Activated CD4-positive, alpha-beta T cell treated with anti-CD3 and anti-CD28 coated beads, Interleukin-2, amount 50 U/mL, for 16 hours (primary cell): ENCODE results near the gene PRKAA2.
"Not testable (repeated sequence)": the region's sequence is repeated elsewhere in the genome, so short reads cannot be mapped to it uniquely, and the experiment has no call there.

Experiments
- DNase-seq: peaks from one replicate; pipeline ENCODE4 v3.0.0-alpha.2; 2020

PRKAA2 gene

GRCh38 chr1:56644919-56645676, at the start of gene PRKAA2:
Gene PRKAA2 (plus strand): TSS chr1:56645314. CDS start chr1:56645388, 74 bp downstream.
- no peak for DNase-seq

DNA sequence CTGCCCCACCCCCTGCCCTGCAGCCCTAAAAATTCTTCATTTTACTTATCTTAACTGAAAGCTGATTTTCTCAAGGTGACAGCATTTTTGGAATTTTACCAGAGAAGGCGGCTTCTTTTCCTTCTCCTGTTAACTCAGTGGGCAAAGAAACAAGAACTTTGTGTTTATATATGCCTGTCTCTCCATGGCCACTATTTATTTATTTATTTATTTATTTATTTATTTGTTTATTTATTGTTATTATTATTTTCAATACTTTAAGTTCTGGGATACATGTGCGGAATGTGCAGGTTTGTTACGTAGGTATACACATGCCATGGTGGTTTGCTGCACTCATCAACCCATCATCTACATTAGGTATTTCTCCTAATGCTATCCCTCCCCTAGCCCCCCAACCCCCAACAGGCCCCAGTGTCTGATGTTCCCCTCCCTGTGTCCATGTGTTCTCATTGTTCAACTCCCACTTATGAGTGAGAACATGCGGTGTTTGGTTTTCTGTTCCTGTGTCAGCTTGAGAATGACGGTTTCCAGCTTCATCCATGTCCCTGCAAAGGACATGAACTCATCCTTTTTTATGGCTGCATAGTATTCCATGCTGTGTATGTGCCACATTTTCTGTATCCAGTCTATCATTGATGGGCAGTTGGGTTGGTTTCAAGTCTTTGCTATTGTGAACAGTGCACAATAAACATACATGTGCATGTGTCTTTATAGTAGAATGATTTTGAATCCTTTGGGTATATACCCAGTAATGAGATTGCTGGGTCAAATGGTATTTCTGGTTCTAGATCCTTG, 49.5 kb upstream of the PRKAA2 start:
- DNase-seq = not testable (repeated sequence)

DNA sequence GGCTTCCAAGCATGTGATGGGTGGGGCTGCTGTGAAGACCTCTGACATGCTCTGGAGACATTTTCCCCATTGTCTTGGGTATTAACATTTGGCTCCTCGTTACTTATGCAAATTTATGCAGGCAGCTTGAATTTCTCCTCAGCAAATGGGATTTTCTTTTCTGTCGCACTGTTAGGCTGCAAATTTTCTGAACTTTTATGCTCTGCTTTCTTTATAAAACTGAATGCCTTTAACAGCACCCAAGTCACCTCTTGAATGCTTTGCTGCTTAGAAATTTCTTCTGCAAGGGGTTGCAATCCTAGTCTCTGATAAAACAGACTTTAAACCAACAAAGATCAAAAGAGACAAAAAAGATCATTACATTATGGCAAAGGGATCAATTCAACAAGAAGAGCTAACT, 35.0 kb upstream of the PRKAA2 start:
- DNase-seq = not testable (repeated sequence)

- DNase-seq = not testable (repeated sequence)
Measured at GRCh38 chr1:56610770-56611169, 34.3 kb upstream of the PRKAA2 start.

GRCh38 chr1:56617141-56617540, 28.0 kb upstream of the PRKAA2 start:
- DNase-seq = no peak

DNA sequence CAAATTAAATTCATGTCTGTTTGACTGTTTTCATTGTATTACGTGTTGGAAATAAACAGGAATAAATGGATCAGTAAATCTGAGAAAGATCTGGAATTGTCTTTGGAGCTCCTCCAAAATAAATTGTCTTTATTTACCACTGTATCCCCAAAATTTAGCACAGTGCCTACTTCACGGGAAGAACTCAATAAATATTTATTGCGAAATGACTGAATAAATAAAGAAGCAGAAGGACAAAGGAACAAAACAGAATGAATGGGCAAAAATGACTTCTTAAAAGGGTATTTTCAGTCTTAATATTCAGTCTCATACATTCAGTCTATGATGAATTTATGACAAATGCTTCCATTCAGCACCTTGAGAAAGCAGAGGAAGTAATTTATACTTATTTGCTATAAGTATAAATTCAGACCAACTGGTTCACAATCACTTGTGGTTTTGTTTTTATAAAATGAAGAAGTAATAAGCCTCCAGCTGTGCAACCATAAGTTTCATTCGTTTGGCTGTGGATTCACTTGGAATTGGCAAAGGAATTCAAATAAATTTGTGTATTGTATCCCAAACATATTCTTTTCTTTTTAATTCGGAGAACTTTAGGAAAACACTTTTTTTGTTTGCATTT, 19.2 kb upstream of the PRKAA2 start:
- no peak for DNase-seq

- DNase-seq = no peak
Measured at GRCh38 chr1:56626546-56626945, 18.6 kb upstream of the PRKAA2 start.

DNA sequence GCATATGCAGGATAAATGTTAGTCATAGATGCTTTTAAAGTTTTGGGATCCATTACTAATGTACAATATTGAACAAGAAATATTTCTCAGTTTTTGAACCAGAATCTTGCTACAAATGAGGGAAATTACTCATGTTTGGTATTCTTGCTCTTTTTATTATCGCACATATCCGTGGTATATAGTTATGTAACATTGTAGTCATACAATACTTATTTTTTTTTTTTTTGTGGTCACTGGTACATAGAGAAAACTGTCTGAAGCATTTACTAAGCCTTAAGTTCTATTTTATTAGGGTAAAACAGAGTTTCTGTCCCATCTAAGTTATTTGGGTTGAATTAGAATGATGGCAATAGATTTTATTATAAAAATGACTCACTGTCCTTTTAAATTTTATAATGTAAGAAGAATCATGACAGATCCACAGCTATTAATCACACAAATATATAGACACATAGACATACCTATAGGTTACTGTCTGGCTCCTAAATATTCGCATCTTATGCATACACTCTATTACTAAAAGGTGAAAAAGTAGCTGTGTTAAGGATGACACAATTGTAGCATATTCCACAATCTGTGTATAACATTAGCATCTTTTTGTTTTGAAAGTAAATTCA, 18.0 kb upstream of the PRKAA2 start:
- DNase-seq = no peak

- no peak for DNase-seq
Measured at GRCh38 chr1:56627636-56628039, 17.5 kb upstream of the PRKAA2 start.

- no peak for DNase-seq
Measured at GRCh38 chr1:56630786-56631185, 14.3 kb upstream of the PRKAA2 start.

- DNase-seq = no peak
Measured at GRCh38 chr1:56631901-56632300, 13.2 kb upstream of the PRKAA2 start.

DNA sequence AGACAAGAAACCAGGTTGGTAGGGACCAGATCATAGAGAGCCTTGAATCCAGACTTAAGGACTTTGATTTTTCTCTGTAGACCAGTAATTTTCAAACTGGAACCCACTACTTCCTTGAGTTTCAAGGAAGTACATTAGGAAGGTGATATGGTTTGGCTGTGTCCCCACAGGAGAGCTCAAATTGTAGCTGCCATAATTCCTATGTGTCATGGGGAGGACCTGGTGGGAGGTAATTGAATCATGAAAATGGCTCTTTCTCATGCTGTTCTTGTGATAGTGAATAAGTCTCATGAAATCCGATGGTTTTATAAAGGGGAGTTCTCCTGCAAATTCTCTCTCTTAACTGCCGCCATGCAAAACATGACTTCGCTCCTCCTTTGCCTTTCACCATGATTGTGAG, 10.1 kb upstream of the PRKAA2 start:
- DNase-seq = no peak

GRCh38 chr1:56638248-56638647, 6.9 kb upstream of the PRKAA2 start:
- DNase-seq = no peak

GRCh38 chr1:56639211-56639610, 5.9 kb upstream of the PRKAA2 start:
- DNase-seq = no peak

- no peak for DNase-seq
Measured at GRCh38 chr1:56643661-56644060, 1.5 kb upstream of the PRKAA2 start.

- DNase-seq = no peak
Measured at GRCh38 chr1:56644064-56644918, 823 bp upstream of the PRKAA2 start.

- DNase-seq = no peak
Measured at GRCh38 chr1:56645677-56646305, 677 bp downstream of the PRKAA2 start.

DNA sequence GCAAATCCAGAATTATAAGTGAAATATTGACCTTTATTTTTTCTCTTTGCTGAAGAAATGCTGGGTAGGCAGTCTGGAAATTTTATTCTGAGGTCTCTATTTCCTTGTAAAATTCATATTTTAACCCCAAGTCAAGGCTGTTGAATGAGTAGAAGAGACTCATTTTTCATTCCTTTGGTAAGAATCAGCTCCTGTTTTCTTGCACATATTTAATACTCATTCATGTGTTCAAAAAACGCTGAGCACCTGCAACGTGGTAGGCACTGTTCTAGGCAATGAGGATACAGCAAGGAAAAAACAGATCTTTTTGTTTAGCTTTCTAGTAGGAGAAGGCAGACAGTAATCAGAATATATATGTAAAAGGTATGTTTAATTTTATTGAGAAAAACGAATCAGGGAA, 1.5 kb downstream of the PRKAA2 start:
- no peak for DNase-seq

- DNase-seq = no peak
Measured at GRCh38 chr1:56647106-56647505, 2.0 kb downstream of the PRKAA2 start.

DNA sequence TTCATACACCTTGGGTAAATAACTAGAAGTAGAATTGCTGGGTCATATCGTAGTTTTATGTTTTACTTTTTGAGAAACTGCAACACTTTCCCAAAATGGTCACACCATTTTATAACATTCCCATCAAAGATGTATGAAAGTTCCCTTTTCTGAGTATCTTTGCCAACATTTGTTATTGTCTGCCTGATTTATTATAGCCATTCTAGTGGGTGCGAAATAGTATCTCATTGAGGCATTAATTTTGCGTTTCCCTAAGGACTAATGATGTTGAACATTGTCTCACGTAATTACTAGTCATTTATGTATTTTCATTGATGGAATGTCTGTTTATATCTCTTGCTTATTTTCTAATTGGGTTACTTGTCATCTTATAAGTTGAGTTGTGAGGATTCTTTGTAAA, 3.4 kb downstream of the PRKAA2 start:
- no peak for DNase-seq

DNA sequence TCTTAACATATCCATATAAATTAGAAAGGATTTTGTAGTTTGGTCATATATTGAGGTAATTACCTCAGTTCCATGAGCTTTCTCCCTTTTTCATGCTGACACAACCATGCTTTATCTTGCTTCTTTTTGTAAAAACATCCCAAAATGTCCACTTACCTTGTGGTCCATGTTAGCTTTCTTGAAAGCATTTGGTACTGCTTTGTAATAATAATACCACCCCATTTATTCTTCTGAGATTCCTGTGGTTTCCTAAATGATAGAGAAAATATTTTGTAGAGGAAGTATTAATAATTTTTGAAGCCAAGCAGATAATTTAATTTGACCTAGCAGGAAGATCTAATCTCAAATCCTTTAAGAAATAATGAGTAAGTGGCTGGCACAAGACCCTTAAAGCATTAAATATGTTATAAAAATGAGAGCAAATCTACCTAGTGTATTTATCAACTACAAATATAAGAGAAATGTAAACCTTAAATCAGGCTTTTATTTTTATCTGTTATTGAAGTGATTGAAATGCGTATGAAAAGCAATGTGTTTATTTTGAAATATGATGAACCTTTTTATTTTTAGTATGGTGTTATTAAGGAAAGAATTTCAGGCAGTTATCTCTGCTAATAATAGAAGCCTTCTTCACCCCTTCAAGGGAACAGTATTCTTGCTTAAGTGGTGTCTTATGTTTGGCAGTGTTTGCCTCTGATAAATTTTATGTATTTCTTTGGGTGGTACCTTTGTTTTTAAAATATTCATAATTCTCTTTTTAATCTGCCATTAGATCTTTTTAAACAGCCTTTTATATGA, 9.2 kb downstream of the PRKAA2 start:
- no peak for DNase-seq
